HCT116 (cell line): ENCODE data around the gene TNXB.

ENCODE experiments used
- ATF3 ChIP-seq: IDR thresholded peaks from 2 replicates; pipeline ENCODE4 v1.6.1; 2012
- EZH2 ChIP-seq: fragments of 200-600 bp; sonication (generic); IDR thresholded peaks from 2 replicates; pipeline ENCODE4 v1.6.1; 2017; ENCODE audit warnings: antibody characterized with exemption, mixed run types
- POLR2A ChIP-seq: IDR thresholded peaks from 2 replicates; pipeline ENCODE4 v1.7.0; 2011; ENCODE audit warnings: borderline replicate concordance; ENCODE audit not compliant: insufficient read depth, insufficient read length; ENCODE audit errors: extremely low read depth
- POLR2AphosphoS5 ChIP-seq: IDR thresholded peaks from 2 replicates; pipeline ENCODE4 v1.6.1; 2011; ENCODE audit warnings: mild to moderate bottlenecking, low read depth, low read length, moderate library complexity
- TCF7L2 ChIP-seq: IDR thresholded peaks from 2 replicates; pipeline ENCODE4 v1.7.0; 2011; ENCODE audit warnings: borderline replicate concordance, inconsistent platforms; ENCODE audit not compliant: insufficient read depth, insufficient read length; ENCODE audit errors: extremely low read depth
- ZNF274 ChIP-seq: fragments of 200-500 bp; sonication (Bioruptor generic); IDR thresholded peaks from 2 replicates; pipeline ENCODE4 v1.6.1; 2014; ENCODE audit warnings: mild to moderate bottlenecking, low read depth, low read length, inconsistent platforms
- TF ChIP-seq, protein P1 (sequence below): IDR thresholded peaks from 2 replicates; pipeline ENCODE4 v1.6.1; 2012; ENCODE audit warnings: low read depth
- TF ChIP-seq, protein P2 (sequence below), 3 experiments: fragments of 200-600 bp in 1 of 3; sonication (generic) in 1 of 3; IDR thresholded peaks in 2 of 3; conservative IDR thresholded peaks in 1 of 3; 2 replicates each; pipeline ENCODE4 v1.5.1; 2012 to 2017; ENCODE audit warnings: low read depth in 2 of 3, low read length in 2 of 3, antibody characterized with exemption in 1 of 3, borderline replicate concordance in 1 of 3, control low read depth in 1 of 3, mild to moderate bottlenecking in 1 of 3, mixed read lengths in 1 of 3, mixed run types in 1 of 3, moderate library complexity in 1 of 3; ENCODE audit not compliant: insufficient read depth in 1 of 3

DNA sequence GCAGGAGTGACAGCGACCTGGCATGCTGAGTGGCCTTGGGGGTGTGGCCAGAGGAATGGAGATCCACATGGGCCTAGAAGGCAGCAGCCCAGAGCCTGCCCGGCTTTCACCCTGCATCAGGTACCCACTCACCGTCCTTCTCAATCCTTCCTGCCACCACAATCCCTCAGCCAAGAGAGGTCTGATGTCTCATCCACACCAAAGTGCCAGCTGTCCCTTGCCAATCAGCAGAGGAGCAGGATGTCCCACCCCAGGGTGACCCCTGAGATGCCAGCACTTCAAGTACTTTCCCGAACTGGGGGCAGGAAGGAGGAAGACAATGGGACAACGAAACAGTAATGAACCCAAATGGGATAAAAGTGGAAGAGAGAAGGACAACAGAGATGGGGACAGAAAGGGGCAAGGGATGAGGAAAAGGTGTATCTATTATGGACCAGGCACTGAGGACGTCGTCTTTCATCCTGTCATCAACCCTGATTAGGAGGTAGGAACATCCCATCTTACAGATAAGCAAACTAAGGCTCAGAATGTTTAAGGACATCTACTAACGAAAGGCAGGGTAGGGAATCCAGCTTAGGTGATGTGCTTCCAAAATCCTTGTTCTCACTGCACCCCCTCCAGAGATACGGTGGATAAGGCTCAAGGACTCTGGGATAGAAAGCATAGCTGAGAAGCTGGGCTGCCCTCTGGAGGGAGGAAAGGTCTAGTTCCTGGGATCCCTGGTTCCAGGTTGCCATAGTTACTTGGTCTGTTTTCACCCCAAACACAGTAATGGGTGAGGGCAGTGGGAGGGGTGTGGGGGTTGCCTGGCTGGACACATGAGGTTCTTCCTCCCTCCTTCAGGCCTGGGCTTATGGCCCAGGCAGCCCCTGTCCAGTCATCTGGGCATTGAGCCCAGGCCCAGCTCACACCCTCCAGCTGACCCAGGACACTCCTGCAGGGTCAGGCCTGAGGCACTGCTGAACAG lies 4.5 kb upstream of the TNXB start:
- TF ChIP-seq TCF7L2 (no peak), POLR2AphosphoS5 (no peak), ATF3 (no peak), POLR2A (no peak), EZH2 (no peak), ZNF274 (no peak)
- TF ChIP-seq, protein P1, sequence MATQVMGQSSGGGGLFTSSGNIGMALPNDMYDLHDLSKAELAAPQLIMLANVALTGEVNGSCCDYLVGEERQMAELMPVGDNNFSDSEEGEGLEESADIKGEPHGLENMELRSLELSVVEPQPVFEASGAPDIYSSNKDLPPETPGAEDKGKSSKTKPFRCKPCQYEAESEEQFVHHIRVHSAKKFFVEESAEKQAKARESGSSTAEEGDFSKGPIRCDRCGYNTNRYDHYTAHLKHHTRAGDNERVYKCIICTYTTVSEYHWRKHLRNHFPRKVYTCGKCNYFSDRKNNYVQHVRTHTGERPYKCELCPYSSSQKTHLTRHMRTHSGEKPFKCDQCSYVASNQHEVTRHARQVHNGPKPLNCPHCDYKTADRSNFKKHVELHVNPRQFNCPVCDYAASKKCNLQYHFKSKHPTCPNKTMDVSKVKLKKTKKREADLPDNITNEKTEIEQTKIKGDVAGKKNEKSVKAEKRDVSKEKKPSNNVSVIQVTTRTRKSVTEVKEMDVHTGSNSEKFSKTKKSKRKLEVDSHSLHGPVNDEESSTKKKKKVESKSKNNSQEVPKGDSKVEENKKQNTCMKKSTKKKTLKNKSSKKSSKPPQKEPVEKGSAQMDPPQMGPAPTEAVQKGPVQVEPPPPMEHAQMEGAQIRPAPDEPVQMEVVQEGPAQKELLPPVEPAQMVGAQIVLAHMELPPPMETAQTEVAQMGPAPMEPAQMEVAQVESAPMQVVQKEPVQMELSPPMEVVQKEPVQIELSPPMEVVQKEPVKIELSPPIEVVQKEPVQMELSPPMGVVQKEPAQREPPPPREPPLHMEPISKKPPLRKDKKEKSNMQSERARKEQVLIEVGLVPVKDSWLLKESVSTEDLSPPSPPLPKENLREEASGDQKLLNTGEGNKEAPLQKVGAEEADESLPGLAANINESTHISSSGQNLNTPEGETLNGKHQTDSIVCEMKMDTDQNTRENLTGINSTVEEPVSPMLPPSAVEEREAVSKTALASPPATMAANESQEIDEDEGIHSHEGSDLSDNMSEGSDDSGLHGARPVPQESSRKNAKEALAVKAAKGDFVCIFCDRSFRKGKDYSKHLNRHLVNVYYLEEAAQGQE: no peak
- TF ChIP-seq, protein P2, sequence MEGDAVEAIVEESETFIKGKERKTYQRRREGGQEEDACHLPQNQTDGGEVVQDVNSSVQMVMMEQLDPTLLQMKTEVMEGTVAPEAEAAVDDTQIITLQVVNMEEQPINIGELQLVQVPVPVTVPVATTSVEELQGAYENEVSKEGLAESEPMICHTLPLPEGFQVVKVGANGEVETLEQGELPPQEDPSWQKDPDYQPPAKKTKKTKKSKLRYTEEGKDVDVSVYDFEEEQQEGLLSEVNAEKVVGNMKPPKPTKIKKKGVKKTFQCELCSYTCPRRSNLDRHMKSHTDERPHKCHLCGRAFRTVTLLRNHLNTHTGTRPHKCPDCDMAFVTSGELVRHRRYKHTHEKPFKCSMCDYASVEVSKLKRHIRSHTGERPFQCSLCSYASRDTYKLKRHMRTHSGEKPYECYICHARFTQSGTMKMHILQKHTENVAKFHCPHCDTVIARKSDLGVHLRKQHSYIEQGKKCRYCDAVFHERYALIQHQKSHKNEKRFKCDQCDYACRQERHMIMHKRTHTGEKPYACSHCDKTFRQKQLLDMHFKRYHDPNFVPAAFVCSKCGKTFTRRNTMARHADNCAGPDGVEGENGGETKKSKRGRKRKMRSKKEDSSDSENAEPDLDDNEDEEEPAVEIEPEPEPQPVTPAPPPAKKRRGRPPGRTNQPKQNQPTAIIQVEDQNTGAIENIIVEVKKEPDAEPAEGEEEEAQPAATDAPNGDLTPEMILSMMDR (IDR thresholded peaks at IDR 0.05 in 2 of 3, conservative IDR thresholded peaks at IDR 0.05 in 1 of 3; ENCODE audit: borderline replicate concordance in 1 of 3, insufficient read depth in 1 of 3, low read depth in 2 of 3, low read length in 2 of 3): peak in 1 of 3 experiments; percentile 12; a peak in 1 of 6 replicates
